T-helper 9 cell (primary cell): ENCODE results near the gene FAM53A.
"Not testable (repeated sequence)": the region's sequence is repeated elsewhere in the genome, so short reads cannot be mapped to it uniquely, and the experiment has no call there.

Experiments
- DNase-seq: peaks from one replicate; pipeline ENCODE4 v3.0.0-alpha.2; 2020

Gene FAM53A

DNA sequence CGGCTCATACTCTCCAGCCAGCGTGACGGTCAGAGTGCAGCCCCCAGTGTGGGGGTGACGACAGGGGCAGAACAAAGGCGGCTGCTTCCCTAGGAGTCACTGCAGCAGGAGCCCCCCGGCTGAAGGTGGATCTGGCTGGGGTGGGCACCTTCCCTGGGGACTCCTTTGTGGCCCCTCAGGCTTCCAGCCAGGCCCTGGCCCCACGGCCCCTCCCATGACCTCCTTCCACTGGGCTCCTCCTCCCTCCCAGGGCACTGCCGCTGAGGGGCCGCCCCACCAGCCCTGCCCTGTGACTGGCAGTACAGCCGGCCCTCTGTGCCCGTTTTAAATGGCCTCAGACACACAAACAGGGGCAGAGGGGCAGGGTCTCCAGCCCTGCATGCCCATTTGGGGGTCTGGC is 61.9 kb downstream of the FAM53A start:
- DNase-seq: no peak

DNA sequence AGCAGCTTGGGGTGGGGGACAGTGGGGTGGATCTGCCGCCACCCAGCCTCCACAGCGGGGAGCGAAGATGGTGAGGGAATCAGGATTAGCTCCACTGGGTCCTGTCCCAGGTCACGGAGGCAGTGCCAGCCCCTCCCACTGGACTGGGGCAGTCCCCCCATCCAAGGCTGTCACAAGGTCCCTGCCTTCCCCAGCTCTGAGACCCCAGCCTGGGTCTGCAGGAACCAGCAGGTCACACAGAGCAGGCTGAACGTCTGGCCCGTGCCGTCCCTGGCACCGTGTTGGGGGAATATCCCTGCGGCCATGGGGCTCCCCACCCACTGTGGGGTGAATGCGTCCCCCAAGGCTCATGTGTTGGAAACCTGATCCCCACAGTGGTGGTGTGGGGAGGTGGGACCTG is 62.6 kb downstream of the FAM53A start:
- no peak for DNase-seq

DNA sequence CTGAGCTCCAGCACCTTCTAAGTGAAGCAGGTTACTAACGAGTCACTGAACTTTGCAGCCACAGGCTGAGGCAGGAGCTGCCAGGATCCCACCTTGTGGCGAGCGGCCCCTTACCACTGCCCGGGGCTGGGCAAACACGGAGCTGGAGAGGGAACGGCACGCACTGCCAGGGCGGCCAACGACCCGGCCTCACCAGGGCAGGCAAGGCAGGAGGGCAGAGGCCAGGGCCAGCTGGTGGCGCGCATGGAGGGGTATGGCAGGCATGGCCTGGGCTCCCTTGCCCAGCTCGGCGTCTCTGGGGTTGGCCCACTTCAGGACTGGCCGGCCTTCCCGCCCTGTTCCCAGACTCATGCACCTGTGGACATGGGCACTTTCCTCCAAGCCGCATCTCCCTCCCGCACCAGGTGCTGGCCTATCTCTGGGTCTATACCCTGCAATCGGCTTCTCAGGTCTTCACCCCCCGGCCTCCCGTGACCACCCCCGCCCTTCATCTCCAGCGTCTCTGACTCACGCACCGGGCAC is 64.9 kb downstream of the FAM53A start:
- DNase-seq: no peak

DNA sequence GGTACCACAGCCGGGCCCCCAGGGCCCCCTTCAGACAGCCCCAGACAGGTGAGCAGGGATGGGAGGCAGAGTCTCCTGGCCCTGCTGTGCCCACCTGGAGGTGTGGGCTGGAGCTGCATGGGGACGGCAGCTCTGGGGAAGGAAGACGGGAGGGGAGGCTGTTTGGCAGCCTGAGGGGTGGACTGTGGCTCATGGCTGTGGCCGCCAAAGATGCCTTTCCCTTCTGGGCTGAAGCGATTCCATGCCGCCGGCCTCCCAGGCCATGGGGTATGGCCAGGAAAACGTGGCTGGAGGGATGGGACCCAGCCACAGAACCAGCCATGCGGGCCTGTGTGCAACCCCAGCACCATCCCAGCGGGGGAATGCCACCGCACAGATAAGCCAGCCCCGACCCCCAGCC is 65.7 kb downstream of the FAM53A start:
- no peak for DNase-seq

DNA sequence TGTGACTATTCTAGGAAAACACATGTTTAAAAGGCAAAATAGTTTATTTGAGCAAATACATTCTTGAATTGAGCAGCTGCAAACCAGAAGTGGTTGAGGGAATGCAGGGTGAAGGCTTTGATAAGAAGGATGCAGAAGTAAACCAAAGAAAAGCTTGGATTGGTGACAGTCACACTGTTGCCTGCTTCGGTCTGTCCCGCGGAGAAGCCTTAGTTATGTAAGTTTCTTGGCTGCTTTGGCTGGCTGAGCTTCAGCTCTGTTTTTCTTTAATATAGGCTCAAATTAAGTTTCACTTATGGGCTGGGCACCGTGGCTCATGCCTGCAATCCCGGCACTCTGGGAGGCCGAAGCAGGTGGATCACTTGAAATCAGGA is 67.6 kb downstream of the FAM53A start:
- DNase-seq: no peak

DNA sequence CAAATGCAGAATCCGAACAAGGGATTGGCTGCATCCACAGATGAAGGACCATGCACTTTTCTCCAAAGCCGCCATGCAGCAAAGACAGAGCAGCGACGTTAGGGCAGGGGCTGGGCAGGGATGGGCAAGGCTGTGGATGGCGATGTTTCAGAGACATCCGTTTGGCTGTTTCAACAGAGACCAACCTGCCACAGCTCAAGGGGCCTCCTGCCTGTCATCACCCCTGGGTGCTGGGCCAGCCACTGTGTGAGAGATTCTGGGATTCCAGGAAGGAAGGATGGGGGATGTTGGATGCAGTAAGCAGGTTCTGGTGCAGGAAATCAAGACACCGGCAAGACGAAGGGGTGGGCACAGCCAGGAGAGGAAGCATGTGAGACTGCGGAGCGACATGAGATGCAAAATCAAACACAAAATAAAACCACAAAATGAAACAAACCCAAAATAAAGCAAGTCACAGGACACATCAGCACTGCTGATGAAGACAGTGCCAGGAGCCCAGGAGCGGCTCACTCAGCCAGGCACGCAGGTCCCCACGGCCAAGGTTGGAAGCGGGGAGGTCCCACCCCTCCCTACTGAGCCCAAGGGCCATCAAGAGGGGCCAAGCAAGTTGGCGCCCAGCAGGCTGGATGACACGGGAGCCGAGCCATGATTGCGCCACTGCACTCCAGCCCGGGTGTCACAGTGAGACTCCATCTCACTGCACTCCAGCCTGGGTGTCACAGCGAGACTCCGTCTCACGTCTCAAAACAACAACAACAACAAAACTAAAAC is 68.1 kb downstream of the FAM53A start:
- no peak for DNase-seq

DNA sequence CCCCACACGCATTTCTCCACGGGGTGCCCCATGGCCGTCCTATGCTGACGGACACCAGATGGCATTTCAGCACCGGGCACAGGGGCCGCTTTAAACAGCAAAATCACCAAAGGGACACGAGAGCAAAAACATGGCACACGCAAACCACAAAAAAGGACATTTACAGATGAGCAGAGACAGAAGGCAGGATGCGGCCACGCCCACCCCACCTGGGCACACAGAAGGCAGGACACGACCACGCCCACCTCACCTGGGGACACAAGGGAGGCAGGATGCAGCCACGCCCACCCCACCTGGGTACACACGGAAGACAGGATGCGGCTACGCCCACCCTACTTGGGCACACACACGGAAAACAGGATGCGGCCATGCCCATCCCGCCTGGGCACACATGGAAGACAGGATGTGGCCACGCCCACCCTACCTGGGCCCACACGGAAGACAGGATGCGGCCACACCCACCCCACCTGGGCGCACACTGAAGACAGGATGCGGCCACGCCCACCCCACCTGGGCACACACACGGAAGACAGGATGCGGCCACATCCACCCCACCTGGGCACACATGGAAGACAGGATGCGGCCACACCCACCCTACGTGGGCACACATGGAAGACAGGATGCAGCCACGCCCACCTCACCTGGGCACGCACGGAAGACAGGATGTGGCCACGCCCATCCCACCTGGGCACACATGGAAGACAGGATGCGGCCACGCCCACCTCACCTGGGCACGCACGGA is 69.1 kb downstream of the FAM53A start:
- DNase-seq: no peak

DNA sequence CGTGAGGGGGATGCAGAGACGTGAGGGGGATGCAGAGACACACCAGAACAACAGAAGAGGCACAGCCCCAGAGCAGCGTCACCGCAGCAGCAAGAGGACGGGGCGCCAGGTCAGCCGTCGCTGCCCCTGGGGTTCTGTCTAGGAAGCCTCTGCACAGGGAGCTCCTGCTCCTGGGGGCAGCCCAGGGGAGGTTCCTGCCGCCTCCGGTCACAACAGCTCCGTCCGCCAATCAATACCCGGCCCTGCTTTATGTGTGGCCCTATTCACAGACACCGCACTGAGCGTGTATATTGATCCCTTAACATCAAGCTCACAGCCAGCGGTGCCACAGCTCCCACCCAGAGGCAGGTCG is 69.6 kb downstream of the FAM53A start:
- no peak for DNase-seq

DNA sequence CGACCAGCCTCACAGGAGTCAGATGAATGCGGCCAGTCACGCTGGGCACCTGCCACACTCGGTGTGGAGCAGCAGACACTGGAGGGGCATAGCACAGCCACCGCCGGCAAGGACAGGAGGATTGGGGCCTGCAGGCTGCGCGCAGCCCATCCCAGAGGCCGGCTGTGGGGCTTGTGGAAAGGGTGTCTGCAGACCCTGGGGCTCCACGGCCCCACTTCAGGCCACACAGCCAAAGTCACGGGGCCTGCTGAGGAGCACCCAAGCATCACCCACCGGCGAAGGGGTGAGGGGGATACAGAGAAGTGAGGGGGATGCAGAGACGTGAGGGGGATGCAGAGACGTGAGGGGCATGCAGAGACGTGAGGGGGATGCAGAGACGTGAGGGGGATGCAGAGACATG is 70.1 kb downstream of the FAM53A start:
- DNase-seq: no peak

DNA sequence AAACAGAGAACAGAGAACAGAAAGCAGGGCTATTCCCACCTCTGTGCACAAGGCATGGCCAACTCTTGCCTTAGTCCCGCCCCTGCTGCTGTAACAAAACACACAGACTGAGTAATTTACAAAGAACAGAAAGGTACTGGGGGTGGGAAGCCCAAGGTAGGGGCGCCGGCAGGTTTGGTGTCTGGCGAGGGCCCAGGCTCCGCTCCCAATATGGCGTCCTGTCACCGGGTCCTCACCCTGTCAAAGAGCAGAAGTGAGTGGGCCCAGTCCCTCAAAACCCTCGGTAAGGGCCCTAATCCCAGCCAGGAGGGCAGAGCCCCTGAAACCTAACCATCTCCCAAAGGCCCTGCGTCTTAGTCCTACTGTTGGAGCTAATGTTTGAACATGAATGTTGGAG is 71.0 kb downstream of the FAM53A start:
- DNase-seq: no peak

DNA sequence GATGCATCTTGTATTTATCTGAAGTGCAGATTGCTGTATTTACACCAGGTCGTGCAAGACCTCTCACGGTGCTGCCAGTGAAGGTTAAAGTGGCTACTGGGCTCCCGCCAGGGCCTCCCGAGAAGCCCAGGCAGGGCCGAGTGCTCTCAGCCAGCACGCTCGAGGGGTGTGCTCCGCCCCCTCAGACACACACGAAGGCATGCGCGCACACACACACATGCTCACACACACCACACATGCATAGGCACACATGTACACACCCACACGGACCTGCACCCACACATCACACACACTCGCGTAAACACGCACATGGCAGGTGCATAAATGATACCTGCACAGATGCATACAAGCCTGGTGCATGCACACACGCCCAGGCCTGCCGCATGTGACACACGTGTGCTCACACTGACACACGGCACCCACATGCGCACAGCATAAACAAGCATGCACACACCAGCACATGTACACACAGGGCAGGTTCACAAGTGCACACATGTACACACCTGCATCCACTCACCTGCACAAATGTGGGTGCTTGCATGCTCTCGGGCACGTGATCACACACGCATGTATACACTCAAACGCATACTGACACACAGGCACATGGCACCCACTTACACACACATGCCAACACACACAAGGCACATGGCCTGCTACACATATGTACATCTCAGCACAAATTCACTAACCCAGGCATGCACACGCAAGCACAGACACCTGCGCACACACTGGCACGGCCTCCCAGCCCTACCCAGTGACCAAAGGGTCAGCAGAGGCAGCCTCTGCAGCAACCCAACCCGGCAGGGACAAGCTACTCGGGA is 71.6 kb downstream of the FAM53A start:
- DNase-seq: no peak

DNA sequence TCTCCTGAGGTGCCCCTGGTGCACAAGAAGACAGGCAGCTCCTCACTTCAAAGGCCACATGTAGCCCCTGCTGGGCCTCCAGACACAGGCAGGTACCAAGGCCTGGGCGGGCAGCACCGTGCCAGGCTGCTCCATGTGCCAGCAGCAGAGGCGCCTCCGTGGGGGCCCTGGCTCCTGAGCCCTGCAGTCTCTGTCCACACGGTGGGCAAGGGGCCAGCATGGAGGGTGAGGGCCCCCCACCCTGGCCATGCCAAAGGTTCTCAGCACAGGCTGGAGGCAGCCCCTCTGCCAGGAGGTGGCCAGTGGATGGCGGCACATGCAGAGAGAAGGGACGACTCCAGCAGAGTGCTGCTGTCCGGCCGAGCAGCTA is 72.6 kb downstream of the FAM53A start:
- DNase-seq: no peak

DNA sequence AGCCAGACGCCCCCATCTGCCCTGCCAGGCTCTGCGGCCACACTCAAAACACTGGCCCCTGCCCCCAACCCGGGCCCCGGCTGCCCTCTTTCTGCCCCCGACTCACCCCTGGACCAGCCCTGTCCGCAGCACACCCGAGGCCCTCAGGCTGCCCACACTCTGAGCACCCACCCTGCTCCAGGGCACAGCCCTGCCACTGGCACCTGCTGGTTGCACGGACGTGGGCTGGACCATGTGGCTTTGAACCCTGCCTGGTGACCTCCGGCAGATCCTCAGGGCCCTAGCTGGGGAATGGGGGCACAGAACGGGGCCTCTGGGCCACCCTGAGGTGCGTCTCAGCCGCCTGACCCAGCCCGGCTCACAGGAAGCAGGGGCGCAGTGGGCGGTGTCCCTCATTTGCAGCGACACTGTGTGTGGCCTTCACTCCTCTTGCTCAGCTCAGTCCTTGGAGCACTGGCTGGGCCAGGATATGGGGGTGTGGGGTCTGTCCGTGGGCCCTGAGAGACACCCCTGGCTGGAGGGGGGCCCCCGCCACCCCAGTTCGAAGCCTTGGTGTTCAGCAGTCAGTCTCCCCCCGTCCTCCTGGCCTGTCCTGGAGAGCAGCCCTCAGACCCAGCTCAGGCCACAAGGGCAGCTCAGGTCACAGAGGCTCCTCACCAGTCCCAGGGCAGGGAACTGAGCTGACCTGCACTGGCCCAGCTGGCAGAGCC is 73.2 kb downstream of the FAM53A start:
- no peak for DNase-seq

DNA sequence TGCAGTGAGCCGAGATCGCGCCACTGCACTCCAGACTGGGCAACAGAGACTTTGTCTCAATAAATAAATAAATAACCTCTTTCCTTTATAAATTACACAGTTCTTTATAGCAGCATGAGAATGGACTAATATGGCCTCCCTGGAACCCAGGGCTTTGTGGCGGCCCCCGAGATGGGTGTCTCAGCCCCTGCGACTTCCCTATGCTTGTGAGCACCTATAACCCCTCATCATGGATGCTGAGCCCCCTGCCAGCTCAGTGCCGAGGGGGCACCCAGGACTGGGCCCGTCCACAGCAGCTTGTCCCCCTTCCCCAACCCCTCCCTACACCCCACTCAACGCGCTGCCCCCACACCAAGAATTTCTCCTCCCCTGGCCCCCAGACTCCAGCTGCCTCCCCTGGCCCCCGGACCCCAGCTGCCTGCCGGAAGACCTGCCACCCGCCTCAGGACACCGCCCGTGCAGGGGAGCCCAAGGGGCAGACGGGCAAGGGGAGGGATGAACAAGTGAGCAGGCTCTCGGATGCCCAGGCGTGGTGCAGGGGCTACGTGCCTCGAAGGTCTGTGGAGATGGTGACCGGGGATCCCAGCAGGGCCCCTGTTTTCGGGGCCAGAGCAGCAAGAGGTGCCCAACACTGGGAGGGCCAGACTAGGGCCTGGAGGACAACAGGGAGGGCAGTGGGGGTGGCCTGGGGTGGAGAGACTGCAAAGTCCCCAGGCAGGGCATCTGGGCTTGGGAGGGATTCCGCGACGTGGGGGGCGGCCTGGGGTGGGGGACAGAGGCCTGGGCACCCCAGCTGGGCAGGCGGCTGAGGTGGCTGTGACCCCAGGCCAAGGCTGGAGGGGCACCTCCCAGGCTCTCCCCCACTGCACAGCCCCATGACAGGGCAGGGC is 74.0 kb downstream of the FAM53A start:
- DNase-seq: no peak

DNA sequence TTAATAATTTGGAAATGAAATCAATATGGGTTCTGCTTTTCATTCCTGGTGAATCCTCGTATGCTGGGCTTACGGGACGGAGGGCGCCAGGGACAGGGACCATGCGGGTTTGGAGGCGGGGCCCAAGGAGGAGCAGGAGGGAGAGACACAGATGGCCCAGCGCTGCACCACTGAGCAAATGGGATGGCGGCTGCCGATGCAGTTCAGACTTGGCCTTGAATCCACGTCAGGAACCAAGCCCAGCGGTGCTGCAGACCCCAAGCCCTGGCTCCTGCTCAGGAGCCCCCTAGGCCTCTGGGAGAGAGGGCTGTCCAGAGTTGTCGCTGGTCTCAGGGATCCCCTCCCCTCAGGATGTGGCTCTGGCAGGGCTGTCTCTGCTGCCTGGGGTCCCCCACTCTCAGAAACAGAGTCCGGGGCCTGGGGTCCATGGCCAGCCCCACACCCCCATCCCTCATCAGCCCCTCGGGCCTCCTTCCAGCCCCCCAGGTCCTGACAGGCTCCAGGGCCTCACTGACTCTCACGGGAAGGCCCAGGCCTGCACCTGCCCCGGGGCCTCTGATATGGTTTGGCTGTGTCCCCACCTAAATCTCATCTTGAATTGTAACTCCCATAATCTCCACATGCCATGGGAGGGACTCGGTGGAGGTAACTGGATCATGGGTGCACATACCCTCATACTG is 75.2 kb downstream of the FAM53A start:
- no peak for DNase-seq

DNA sequence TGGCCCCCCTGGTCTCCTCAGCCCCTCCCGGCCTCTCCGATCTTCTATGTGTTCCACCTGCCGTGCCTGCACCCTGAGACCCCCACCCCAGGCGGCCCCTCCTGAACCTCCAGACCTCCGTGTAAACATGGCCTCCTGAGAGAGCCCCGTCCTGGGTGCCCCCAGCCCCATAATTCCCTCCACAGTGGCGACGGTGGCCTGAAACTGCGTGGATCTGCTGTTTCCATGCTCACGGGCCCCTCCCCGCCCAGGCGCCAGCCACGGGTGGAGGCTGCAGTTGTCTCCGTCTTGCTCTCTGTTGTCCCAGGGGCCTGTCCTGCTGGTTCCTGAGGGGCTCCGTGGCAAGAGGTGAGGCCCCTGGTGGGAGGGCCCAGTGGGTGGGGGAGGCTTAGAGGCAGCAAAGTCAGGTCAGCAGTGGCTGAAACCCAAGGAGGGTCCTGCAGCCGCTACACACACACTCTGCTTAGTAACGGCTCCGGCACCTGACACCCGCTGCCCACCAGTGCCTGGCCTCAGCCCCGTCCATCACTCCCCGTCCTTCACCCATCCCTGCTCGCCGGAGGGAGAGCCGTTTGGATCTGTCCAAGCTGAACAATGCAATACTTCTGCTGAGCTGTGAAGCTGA is 75.8 kb downstream of the FAM53A start:
- DNase-seq: no peak

DNA sequence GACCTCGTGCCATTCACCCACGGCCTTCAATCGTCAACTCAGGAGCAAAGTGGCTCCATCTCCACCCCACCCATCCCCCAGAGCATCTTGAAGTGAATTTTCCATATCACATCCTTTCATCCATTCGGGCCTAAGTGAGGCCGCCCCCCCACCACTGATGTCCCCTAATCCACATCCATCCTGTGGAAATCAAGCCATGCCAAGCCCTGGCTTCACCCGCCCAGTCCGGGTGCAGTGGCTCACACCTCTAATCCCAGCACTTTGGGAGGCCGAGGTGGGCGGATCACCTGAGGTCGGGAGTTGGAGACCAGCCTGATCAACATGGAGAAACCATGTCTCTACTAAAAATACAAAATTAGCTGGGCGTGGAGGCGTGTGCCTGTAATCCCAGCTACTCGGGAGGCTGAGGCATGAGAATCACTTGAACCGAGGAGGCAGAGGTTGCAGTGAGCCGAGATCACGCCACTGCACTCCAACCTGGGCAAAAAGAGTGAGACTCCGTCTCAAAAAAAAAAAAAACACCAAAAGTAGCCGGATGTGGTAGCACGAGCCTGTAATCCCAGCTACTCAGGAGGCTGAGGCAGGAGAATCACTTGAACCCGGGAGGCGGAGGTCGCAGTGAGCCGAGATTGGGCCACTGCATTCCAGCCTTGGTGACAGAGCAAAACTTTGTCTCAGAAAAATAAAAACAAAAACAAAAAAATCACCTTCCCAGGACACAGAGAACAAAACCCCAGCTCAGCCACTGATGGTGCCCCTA is 76.5 kb downstream of the FAM53A start:
- not testable (repeated sequence) for DNase-seq

DNA sequence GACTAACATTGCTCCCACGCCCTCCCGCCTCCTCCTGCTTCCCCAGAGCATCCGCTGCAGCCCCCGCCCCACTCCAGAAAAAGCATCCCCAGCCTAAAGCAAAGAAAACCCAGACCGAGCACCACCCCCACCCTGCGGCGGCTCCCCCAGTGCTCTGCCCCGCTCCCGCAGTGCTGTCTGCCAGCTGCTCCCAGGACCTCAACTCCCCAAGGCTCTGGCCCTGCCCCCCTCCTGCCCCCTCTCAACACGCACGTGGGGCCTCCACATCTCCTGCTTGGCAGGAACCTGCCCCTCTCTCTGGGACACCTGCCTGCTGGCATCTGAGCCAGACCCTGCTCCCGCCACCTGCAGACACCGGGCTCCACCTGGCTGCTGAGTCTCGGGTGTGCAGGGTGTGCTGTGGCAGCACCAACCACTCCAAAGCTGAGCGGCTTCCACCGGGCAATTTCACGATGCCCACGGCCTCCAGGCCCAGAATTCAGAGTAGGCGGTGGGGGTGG is 79.4 kb downstream of the FAM53A start:
- peak; percentile 54 for DNase-seq

DNA sequence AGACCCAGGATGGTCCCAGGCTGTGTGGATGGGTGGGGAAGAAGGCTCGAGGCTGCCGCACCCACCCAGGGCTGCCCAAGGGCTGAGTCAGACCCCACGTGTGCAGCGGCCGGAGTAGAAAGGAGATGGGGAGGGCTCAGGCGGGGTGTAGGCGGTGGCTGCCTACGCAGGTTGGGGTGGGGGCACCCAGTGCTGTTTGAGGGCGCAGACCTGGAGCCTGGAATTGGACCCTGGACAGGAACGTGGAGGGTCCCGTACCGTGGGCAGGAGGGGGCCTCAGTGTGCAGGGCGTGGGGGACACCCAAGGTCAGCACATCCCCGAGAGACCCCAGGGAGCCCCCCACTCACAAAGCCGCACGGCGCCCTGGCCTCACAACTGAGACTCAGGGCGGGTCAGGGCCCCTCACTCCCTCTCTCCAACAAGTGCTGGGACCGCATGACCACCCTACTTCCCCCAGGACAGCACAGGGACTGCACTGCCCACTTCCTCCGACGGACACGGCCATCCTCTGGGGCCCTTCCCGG is 79.9 kb downstream of the FAM53A start:
- no peak for DNase-seq
